ENCODE measurements around the gene OTOG.

OTOG gene

DNA sequence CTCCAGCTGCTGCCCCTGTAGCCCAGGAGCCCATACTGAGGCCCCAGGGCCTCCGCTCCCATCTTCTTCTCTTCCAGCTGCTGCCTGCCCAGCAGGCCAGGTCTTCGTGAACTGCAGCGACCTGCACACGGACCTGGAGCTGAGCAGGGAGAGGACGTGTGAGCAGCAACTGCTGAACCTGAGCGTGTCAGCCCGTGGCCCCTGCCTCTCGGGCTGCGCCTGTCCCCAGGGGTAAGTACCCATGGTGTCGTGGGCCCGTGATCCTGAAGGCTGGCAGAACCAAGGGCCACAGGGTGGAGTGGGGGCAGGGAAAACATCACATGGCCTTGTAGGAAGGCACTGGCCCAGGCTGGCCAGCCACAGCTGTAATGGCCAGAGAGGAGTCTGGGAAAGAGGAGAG lies 31.2 kb downstream of the OTOG start:
- Histone ChIP-seq H3K36me3 (ENCODE audit: control insufficient read depth in 1 of 2, insufficient read depth in 2 of 2, low read length in 2 of 2) (no peaks in the 10 kb centered on the region), H3K4me3 (ENCODE audit: low read depth in 1 of 2, low read length in 2 of 2) (no peak overlapping the region), H3K9me3 (ENCODE audit: control insufficient read depth in 1 of 2, low read length in 2 of 2) (peaks cover 0 to 3% of the 10 kb centered on the region in 2 donors), H3K27me3 (ENCODE audit: low read depth, low read length) (no peaks in the 10 kb centered on the region), H3K4me1 (ENCODE audit: control insufficient read depth in 1 of 2, insufficient read depth in 2 of 2, low read length in 2 of 2) (no peaks in the 10 kb centered on the region), H3K27ac (ENCODE audit: low read length) (no peak overlapping the region)

DNA sequence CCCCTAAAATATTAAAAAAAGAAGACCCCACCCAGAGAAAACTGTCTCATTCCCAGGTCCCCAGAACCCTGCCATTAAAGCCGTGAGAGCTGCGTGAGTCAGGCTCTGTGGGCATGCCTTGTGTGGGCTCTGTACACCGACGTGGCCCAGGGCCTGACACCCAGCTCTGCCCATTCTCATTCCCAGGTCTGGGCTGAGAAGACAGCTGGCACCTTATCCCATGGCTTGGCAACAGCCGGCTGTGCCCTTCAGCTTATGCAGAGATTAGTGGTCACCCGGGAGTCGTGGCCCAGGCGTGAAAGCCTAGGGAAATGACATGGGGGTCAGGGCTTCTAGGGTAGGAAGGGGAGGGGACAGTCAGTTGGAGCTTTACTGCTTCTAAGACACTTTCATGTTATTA lies 31.9 kb downstream of the OTOG start:
- Histone ChIP-seq H3K27ac (ENCODE audit: low read length) (no peak overlapping the region), H3K9me3 (ENCODE audit: control insufficient read depth in 1 of 2, low read length in 2 of 2) (peaks cover 0 to 3% of the 10 kb centered on the region in 2 donors), H3K27me3 (ENCODE audit: low read depth, low read length) (no peaks in the 10 kb centered on the region), H3K36me3 (ENCODE audit: control insufficient read depth in 1 of 2, insufficient read depth in 2 of 2, low read length in 2 of 2) (no peaks in the 10 kb centered on the region), H3K4me3 (ENCODE audit: low read depth in 1 of 2, low read length in 2 of 2) (no peak overlapping the region), H3K4me1 (ENCODE audit: control insufficient read depth in 1 of 2, insufficient read depth in 2 of 2, low read length in 2 of 2) (no peaks in the 10 kb centered on the region)

DNA sequence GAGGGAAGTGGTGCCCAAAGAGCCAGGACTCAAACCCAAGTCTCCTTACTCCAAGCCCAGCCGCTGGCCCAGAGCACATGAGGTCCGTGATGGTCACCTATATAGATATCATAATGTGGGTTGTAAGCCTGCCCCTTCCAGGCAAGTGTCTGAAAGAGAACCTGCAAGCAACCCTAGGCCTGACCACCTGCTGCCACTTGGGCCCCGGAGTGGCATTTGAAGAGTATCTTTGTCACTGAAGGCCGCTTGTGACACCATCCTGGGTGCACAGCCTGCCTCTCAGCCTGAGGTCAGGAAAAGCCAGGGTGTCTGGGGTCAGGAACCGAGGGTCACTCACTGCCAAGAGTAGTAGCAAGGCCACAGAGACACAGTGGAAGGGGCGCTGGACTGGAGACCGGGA lies 32.4 kb downstream of the OTOG start:
- Histone ChIP-seq H3K27ac (ENCODE audit: low read length) (no peak overlapping the region), H3K4me1 (ENCODE audit: control insufficient read depth in 1 of 2, insufficient read depth in 2 of 2, low read length in 2 of 2) (no peaks in the 10 kb centered on the region), H3K27me3 (ENCODE audit: low read depth, low read length) (no peaks in the 10 kb centered on the region), H3K36me3 (ENCODE audit: control insufficient read depth in 1 of 2, insufficient read depth in 2 of 2, low read length in 2 of 2) (no peaks in the 10 kb centered on the region), H3K4me3 (ENCODE audit: low read depth in 1 of 2, low read length in 2 of 2) (no peak overlapping the region), H3K9me3 (ENCODE audit: control insufficient read depth in 1 of 2, low read length in 2 of 2) (peaks cover 0 to 3% of the 10 kb centered on the region in 2 donors)

DNA sequence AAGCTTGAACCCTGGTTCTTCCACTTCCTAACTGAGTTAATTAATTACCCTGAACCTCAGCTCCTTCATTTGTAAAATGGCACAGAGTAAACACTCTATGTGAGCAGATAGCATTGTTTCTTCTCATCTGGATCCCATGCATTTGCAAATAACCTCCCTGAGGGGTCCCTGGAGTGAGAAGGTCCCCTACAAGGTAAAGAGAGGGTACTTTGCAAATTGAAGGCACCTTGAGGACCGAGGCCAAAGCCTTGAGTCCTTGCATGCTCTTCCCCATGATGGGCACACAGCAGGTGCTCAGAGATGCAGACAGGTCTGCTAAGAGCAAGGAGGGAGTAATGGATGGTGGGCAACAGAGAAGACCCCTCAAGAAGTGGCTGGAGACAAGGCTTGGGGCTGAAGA lies 33.2 kb downstream of the OTOG start:
- no peaks in the 10 kb centered on the region for H3K36me3 ChIP-seq (ENCODE audit: control insufficient read depth in 1 of 2, insufficient read depth in 2 of 2, low read length in 2 of 2)
- H3K27ac ChIP-seq (ENCODE audit: low read length) = no peak overlapping the region
- peaks cover 0 to 3% of the 10 kb centered on the region in 2 donors for H3K9me3 ChIP-seq (ENCODE audit: control insufficient read depth in 1 of 2, low read length in 2 of 2)
- H3K4me3 ChIP-seq (ENCODE audit: low read depth in 1 of 2, low read length in 2 of 2) = no peak overlapping the region
- H3K27me3 ChIP-seq (ENCODE audit: low read depth, low read length) = no peaks in the 10 kb centered on the region
- no peaks in the 10 kb centered on the region for H3K4me1 ChIP-seq (ENCODE audit: control insufficient read depth in 1 of 2, insufficient read depth in 2 of 2, low read length in 2 of 2)

DNA sequence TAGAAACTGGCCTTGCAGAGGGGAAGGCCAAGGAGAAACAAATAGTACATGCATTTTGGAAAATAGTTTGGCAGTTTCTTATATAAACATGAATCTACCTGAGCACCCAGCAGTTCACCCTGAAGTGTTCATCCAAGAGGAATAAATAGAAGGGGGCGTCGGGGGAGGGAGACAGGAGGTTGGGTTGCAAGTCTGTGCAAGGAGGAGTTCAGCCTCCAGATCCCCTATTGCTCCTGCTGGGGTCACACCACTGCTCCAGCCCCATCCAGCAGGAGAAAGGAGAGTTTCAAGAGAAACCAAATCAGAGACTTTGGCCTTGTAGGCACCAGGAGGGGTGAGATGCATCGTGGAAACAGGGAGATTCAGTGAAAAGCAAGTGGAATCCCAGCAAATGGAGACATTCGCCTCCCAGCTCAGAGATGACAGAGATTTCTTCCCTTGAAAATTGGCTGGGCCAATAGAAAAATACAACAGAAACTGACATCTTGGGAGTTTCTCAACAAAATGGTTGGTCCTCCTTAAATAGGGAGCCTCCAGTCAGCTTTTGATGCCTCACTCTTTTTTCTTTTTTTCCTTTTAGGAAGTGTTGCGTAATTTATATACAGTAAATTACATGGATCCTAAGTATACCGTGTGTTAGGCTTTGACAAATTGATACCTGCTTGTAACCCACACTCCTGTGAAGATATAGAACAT lies 34.1 kb downstream of the OTOG start:
- Histone ChIP-seq H3K4me1 (ENCODE audit: control insufficient read depth in 1 of 2, insufficient read depth in 2 of 2, low read length in 2 of 2) (no peaks in the 10 kb centered on the region), H3K27ac (ENCODE audit: low read length) (no peak overlapping the region), H3K9me3 (ENCODE audit: control insufficient read depth in 1 of 2, low read length in 2 of 2) (peaks cover 0 to 3% of the 10 kb centered on the region in 2 donors), H3K4me3 (ENCODE audit: low read depth in 1 of 2, low read length in 2 of 2) (no peak overlapping the region), H3K36me3 (ENCODE audit: control insufficient read depth in 1 of 2, insufficient read depth in 2 of 2, low read length in 2 of 2) (no peaks in the 10 kb centered on the region), H3K27me3 (ENCODE audit: low read depth, low read length) (no peaks in the 10 kb centered on the region)

DNA sequence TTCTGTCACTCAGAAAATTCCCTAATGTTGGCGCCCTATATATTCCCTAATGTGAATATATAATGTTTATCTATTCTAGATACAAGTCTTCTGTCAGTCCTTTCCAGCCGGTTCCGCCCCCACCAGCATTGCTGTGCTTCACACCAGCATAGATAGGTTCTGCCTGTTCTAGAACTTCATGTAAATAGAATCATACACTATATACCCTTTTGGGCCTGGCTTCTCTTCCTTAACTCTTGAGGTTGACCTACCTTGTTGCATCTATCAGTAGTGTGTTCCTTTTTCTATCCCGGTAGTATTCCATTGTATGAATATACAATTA lies 34.6 kb downstream of the OTOG start:
- Histone ChIP-seq H3K4me3 (ENCODE audit: low read depth in 1 of 2, low read length in 2 of 2) (no peak overlapping the region), H3K4me1 (ENCODE audit: control insufficient read depth in 1 of 2, insufficient read depth in 2 of 2, low read length in 2 of 2) (no peaks in the 10 kb centered on the region), H3K9me3 (ENCODE audit: control insufficient read depth in 1 of 2, low read length in 2 of 2) (peaks cover 0 to 3% of the 10 kb centered on the region in 2 donors), H3K36me3 (ENCODE audit: control insufficient read depth in 1 of 2, insufficient read depth in 2 of 2, low read length in 2 of 2) (no peaks in the 10 kb centered on the region), H3K27ac (ENCODE audit: low read length) (no peak overlapping the region), H3K27me3 (ENCODE audit: low read depth, low read length) (no peaks in the 10 kb centered on the region)

DNA sequence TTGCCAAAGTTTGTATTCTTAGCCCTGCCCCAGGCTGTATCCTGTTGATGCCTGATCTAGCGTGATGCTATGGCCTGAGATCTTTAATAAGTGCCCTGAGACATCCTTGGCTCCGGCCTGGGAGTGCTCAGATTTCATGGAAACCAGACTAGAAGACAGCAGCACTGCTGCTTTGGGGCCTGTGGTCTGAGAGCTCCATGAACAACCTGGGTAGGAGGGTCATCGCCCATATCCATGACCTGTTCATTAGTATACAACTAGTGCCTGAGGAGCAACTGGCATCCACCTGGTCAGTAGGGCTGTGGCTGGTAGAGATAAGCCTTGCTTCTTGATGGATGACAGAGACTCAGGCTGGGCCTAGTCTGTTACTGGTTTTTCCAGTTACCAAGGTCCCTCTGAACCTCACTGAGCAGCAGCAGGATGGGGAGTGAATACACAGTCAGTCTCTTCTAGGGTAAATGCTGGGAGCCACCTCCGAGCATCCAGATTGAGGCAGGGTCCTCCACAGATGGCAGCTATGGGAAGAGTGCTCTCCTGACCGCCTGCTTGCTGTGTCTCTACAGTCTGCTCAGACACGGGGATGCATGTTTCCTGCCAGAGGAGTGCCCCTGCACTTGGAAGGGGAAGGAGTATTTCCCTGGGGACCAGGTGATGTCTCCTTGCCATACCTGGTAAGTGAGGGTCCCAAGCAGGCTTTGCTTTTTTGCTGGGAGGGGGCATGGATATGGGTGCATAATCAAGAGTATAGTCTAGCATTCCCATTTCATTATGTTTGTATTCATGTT lies 39.0 kb downstream of the OTOG start:
- H3K9me3 ChIP-seq (ENCODE audit: control insufficient read depth in 1 of 2, low read length in 2 of 2) = peaks cover 0 to 3% of the 10 kb centered on the region in 2 donors
- no peak overlapping the region for H3K27ac ChIP-seq (ENCODE audit: low read length)
- no peak overlapping the region for H3K4me3 ChIP-seq (ENCODE audit: low read depth in 1 of 2, low read length in 2 of 2)
- H3K36me3 ChIP-seq (ENCODE audit: control insufficient read depth in 1 of 2, insufficient read depth in 2 of 2, low read length in 2 of 2) = no peaks in the 10 kb centered on the region
- H3K27me3 ChIP-seq (ENCODE audit: low read depth, low read length) = no peaks in the 10 kb centered on the region
- H3K4me1 ChIP-seq (ENCODE audit: control insufficient read depth in 1 of 2, insufficient read depth in 2 of 2, low read length in 2 of 2) = no peaks in the 10 kb centered on the region

DNA sequence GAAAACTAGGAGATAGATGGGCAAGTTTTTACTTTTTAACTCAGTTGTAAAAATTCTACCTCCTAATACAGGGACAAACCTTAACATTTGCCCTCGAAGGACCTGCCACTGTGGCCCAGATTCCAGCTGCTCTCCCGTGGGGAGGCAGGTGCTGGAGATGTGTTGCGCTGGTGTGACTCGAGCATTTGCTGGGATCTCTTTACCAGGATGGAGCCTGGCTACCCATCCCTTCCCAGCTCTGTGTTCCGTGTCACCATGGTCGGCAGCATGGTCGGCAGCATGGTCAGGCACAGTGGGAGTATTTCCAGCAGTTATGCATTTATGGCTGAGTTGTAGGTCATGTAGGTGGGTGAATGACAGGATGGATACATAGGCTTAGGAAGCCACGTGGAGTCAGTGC lies 41.1 kb downstream of the OTOG start:
- H3K9me3 ChIP-seq (ENCODE audit: control insufficient read depth in 1 of 2, low read length in 2 of 2) = no peaks in the 10 kb centered on the region
- H3K4me1 ChIP-seq (ENCODE audit: control insufficient read depth in 1 of 2, insufficient read depth in 2 of 2, low read length in 2 of 2) = no peaks in the 10 kb centered on the region
- H3K36me3 ChIP-seq (ENCODE audit: control insufficient read depth in 1 of 2, insufficient read depth in 2 of 2, low read length in 2 of 2) = no peaks in the 10 kb centered on the region
- no peak overlapping the region for H3K27ac ChIP-seq (ENCODE audit: low read length)
- no peak overlapping the region for H3K4me3 ChIP-seq (ENCODE audit: low read depth in 1 of 2, low read length in 2 of 2)
- H3K27me3 ChIP-seq (ENCODE audit: low read depth, low read length) = no peaks in the 10 kb centered on the region

DNA sequence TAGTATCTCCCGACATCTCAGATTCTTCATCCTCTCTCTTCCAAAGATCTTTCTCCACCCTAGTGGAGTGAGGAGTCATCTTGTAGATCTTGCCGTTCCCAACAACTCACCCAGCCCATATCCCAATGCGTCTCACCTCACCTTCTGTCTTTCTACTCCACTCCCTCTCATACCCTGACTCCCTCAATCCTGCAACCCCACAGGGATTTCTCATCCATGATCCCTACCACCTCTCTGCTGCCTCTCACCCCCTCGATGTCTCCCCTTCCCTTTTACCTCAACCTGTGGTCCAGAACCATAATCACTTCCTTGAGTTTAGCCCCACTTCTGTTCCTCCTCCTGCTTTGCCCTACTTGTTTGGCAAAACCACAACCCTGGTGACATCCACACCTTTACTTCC lies 41.7 kb downstream of the OTOG start:
- Histone ChIP-seq H3K4me1 (ENCODE audit: control insufficient read depth in 1 of 2, insufficient read depth in 2 of 2, low read length in 2 of 2) (no peaks in the 10 kb centered on the region), H3K4me3 (ENCODE audit: low read depth in 1 of 2, low read length in 2 of 2) (no peak overlapping the region), H3K27me3 (ENCODE audit: low read depth, low read length) (no peaks in the 10 kb centered on the region), H3K36me3 (ENCODE audit: control insufficient read depth in 1 of 2, insufficient read depth in 2 of 2, low read length in 2 of 2) (no peaks in the 10 kb centered on the region), H3K9me3 (ENCODE audit: control insufficient read depth in 1 of 2, low read length in 2 of 2) (no peaks in the 10 kb centered on the region), H3K27ac (ENCODE audit: low read length) (no peak overlapping the region)

DNA sequence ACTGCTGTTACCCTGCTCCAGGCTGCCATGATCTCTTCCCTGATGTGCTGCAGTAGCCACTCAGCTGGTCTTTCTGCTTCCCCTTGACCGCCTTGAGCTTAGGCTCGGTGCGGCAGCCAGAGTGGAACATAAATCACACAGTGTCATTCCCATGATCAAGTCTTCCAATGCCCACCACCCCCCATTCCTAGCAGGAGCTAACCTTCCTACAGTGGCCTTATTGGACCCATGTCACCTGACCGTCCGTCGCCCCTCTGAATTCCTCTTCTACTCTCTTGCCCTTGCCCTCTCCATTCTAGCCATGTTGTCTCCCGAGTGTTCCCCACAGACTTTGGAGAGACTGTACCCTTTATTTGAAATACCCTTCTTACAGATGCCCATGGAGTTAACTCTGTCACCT lies 43.4 kb downstream of the OTOG start:
- Histone ChIP-seq H3K4me1 (ENCODE audit: control insufficient read depth in 1 of 2, insufficient read depth in 2 of 2, low read length in 2 of 2) (no peaks in the 10 kb centered on the region), H3K27me3 (ENCODE audit: low read depth, low read length) (no peaks in the 10 kb centered on the region), H3K27ac (ENCODE audit: low read length) (no peak overlapping the region)

DNA sequence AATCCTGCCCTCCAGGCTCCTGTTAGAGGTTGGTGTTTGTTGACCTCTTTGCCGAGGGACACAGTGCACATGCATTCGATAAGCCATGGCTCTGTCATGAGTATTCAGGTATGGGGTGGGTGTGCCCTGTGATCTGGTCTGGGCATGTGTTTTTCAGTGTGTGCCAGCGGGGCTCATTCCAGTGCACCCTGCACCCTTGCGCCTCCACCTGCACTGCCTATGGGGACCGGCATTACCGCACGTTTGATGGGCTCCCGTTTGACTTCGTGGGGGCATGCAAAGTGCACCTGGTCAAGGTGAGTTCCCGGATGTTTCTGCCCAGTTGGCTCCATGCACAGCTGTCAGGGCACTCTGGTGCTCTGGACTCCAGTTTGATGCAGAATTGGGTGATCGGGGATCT lies 44.2 kb downstream of the OTOG start:
- Histone ChIP-seq H3K36me3 (ENCODE audit: control insufficient read depth in 1 of 2, insufficient read depth in 2 of 2, low read length in 2 of 2) (no peaks in the 10 kb centered on the region), H3K27me3 (ENCODE audit: low read depth, low read length) (no peaks in the 10 kb centered on the region), H3K4me3 (ENCODE audit: low read depth in 1 of 2, low read length in 2 of 2) (no peak overlapping the region), H3K27ac (ENCODE audit: low read length) (no peak overlapping the region), H3K4me1 (ENCODE audit: control insufficient read depth in 1 of 2, insufficient read depth in 2 of 2, low read length in 2 of 2) (no peaks in the 10 kb centered on the region), H3K9me3 (ENCODE audit: control insufficient read depth in 1 of 2, low read length in 2 of 2) (no peaks in the 10 kb centered on the region)

More for the DNA sequence above, 43.4 kb downstream of the OTOG start:
- no peaks in the 10 kb centered on the region for H3K9me3 ChIP-seq (ENCODE audit: control insufficient read depth in 1 of 2, low read length in 2 of 2)
- no peak overlapping the region for H3K4me3 ChIP-seq (ENCODE audit: low read depth in 1 of 2, low read length in 2 of 2)
- H3K36me3 ChIP-seq (ENCODE audit: control insufficient read depth in 1 of 2, insufficient read depth in 2 of 2, low read length in 2 of 2) = no peaks in the 10 kb centered on the region

Measured in muscle layer of duodenum (tissue), 2 donors.